Activated CD4-positive, CD25-positive, alpha-beta regulatory T cell (primary cell): Measurements from ENCODE around the gene OR2H2.

ENCODE experiments used
- DNase-seq, 4 experiments: peaks; one replicate each; lab custom pipeline; 2025; lab: John Stamatoyannopoulos, UW

The OR2H2 gene

DNA sequence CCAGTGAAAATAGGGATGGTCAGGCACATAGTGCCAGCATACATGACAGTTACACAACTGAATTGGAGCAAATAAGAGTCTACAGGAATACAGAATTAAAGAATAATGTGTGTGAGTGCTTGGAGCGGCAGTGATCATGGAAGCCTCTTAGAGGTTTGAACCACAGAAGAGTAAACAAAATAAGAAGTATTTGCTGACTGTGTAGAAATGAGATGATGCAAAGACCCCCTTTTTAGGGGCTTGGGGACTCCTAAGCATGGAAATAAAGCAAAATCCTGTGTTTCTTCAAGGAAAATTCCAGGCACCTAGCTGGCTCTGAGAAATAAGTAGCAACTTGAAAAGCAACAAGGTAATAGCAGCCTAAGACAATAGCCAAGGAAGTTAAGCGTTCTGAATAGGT lies 6.8 kb downstream of the OR2H2 start:
- no peak for DNase-seq

DNA sequence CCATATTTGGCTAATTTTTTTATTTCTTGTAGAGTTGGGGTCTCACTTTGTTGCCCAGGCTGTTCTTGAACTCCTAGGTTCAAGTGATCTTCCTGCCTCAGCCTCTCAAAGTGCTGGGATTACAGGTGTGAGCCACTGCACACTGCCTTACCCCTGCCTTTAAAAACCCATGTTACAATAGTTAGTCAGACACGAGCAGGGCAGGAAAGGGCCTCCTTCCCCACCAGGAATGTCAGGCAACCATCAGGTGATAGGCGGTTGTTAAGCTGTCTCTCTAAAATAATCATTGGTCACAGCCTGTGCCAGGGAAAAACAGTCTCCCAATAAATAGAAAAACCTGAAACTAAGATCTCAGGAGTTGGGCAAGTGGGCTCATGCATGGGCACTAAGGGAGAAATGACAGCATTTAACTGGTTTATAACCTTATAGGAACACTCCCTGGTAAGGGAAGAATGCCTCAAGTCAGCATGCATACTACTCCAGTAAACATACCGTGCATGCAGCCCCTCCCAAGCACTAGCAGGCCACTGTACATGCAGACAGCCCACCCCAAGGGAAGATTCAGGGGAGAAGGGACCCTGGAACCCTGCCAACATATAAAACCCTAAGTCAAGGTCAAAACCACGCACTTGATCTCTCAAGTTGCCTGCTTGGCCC lies 8.4 kb downstream of the OR2H2 start:
- DNase-seq: no peak

DNA sequence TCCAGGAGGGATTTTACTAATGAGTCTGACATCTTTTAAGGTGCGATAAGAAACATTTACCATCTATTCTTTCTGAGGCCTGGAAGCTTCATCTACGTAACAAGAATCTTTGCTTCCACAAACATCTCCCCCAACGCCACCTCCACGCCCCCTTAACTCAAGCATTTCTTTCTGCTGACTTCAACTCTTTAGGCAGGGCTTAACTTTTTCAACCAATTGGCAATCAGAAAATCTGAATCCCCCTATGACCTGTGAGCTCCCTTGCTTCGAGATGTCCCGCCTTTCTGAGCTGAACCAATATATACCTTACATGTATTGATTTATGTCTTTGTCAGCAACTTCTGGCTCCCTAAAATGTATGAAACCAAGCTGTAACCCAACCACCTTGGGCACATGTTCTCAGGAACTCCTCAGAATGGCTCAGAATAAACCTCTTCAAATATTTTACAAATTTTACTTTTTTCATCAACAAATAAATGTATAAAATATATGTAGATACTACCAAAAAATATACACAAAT lies 11.5 kb downstream of the OR2H2 start:
- DNase-seq: no peak

DNA sequence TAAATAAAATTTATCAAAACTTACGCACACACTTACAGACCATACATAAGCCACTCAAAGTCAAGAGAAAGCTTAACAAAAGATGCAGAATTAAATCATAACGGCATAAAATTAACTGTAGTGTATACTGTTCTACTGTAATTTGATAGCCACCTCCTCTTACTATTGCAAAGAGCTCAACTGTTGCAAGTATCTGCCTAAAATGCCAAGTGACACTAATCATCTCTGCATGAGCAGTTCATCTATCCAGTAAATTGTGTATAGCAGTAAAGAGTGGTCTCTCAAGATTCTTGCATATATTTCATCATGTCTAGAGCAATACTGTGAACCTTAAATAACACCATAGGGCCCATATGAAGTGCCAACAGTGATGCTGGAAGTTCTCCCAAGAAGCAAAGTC lies 12.3 kb downstream of the OR2H2 start:
- no peak for DNase-seq

DNA sequence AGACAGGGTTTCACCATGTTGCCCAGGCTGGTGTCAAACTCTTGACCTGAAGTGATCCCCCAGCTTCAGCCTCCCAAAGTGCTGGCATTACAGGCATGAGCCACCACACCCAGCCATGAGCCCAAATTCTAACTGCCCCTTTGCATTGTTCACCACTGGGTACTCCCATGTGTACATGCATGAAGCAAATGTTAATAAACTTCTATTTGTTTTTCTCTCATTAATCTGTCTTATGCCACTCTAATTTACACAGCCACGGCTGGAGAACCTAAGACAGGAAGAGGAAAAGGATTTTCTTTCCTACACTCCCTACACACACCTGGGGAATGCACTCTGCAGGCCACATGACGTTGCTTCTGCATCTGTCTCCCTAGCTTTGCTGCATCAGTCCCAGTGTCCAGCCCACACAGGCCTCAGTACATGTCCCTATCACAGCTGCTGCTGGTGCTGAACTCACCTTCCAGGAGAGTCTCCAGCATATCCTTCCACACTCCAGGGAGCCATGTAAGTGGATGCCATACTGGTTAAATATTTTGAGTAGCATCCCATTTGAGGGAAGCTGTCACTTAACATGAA lies 13.3 kb downstream of the OR2H2 start:
- DNase-seq: no peak

DNA sequence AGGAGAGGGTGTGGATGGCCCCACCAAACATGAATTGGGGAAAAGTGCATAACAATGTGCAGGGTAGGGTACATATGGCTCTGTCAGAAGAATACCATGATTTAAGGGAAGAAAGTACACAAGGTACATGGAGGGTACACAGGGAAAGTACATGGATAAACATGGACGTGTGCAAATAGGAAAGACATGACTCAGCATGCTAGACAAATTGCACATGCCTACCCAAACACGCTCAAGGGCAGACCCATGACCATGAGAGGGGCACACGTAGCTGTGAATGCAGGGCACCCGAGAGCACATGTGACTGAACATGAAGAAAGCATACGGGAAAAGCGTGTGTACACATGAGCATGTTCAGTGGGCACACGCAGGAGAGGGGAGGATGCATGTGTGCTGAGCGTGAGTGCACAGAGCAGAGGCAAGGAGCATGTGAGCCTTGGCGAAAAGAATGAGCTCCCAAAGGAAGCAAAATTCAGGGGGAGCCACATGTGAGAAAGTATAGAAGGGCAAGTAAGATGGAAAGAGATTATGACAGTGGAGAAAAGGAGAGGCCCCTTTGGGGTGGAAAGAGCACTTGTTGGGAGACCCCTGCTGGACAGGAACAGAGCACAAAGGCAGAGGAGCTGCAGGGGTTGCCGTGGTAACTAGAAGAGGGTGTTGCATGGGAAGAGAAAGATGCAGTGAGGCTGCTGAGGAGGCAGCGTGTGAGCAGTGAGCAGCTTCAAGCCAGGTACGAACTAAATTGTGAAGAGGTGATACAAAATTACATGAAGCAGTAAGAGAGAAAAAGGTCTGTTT lies 17.8 kb downstream of the OR2H2 start:
- no peak for DNase-seq

DNA sequence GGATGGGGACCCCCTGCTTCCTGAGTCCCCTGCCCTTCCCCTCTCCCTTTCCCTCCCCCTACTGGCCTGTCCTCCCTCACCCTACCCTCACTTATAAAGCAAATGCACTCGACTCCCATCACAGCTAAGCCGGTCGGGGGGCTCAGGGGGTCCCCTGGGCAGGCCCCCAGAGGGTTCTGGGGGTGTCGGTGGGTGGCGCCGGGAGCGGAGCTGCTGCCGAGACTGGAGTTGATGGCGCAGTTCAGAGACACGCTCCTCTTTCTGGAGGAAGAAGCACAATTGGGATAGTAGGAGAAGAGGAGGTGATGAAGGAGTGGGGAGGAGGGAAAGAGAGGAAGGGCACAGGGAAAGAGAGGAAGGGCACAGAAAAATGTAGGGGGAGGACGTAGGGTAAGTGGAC lies 18.5 kb downstream of the OR2H2 start:
- no peak for DNase-seq

DNA sequence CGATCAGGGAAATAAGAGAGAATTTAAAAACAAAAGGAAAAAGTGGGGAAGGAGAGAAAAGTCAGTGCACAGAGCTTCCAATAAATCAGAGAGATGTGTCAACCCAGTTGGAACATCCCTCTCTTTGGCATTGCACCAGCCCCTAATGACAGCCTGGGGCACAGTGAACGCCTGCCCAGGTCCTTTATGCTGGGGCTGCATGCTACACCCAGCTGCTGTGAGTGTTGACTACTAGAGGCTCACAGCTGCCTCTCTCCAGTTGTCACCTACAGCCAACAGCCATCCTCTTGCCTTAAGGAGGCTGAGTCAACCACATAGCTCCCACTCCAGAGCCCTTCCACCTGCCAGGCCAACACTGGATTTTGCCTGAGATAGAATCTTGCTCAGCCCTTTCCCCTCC lies 19.0 kb downstream of the OR2H2 start:
- no peak for DNase-seq

DNA sequence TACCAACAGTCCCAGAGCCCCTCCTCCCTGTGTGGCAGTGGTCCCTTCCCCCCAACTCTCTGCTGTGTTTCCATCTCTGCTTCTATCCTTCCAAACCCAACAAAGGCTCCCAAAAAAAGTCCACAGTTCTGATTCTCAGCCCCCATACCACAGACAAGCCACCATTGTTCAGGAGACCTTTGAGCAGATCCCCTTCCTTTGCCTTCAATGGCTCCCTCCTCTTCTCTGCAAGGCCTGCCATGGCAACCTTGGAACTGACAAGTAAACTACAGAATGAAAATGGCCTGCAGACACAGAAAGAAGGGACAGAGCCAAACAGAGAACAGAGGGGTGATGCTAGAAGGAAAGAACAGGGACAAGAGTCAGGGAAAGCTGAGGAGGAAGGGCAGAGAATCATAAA lies 23.2 kb downstream of the OR2H2 start:
- DNase-seq: no peak

DNA sequence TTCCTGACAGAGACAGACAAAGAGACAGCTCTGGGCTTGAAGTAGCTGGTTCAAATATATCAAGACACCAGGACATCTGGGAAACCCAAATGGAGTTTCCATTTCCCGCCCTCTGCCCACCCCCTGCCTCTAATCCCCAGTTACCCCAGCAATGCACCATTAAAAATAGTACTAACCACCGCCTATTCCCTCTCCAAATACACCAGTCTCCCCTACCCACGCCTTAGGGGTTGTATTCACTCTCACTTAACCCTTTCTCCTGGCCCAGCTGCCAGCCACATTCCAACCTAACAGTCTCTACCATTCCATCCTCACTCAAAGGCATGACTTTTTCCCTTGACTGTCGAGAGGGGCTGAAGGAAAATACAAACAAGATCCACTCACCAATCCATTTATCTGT lies 25.6 kb downstream of the OR2H2 start:
- no peak for DNase-seq

DNA sequence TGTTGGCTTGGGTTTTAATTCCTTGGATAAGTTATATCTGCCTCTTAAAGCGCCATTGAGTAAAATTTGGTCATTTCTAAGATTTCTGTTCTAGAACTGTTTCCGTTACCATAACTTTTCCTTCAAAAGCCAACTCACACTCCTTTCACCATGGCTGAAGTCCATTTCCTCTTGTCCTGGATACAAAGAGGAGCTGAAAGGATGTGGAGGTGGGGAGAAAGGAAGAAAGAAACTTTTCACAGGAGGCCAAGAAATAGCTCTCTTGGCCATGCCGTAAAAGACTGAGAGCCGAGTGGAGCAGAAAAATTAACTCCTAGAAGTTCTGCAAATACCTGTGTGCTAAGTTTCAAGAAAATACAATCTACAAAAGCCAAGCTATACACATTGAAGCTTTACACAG lies 26.5 kb downstream of the OR2H2 start:
- DNase-seq: no peak

DNA sequence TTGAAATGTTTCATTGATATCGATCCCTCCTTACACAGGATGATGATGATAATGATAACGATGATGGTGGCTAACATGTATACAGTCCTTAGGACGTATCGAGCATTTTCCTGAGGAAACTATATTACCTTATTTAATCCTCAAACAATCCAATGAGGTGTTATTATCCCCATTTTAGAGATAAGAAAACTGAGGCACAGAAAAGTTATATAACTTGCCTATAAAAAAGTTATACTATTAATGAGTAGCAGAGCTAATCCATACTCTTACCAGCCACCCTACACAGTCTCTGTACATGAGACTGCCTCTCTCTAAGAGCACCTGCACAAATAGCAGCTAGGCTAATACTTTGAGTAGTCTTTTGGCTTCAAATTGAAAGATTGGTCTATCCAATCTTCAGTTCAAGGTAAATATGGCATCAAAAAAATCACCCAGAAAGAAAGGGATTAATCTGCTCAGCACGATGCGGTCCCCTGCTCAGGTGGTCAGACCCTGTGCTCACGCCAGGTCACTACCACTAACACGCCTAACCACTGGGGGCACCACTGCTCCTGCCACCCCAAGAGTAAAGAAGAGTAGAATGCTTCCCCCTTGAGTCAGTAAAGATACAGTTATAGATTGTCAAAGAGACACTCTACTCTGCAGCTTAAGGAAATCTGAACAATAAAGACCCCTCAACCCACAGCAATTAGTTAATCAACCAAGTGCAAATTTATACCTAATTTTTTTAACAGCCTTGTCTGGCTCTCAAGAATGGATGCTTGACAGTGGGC lies 33.0 kb downstream of the OR2H2 start:
- no peak for DNase-seq

DNA sequence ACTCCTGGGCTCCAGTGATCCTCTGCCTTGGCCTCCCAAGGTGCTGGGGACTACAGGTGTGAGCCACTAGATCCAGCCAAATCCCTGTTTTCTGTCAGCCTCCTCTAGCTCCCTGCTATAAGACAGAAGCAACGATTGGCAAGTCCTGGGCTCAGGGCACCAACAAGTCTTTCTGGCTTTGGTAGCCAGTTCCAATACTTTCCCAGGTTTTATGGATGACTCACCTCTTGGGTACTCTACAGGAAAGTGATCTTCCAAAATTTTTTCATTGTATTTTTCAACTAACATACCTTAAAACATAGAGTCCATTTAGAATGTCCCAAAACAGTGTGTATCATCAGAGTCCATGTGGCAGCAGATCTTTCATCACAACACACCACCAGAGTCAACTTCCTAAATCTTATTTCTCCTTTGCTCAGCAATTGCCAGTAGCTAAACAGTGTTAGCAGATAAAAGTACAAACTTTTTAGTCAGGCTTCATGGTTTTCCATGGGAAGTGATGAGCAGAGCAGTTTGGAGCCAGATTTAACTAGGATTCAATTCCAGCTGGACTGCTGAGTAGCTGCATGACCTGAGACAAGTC lies 34.7 kb downstream of the OR2H2 start:
- DNase-seq: no peak

DNA sequence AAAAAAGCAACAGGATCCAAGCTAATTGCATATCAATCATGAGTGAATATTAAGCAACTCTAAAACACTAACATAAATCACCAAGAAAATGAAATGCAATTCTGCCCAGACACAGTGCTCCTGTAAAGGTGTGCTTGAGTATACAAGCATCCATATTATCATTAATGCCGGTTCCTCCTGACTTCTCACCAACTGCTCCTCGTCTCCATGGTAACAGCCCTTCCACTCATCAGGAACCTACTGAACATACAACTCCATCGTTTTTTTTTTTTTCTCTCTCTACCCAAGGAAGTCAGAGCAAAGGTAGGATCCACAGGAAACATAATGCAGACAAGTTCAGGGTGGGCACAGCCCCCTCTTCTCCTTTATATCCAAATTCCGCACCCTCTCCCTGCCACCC lies 35.7 kb downstream of the OR2H2 start:
- DNase-seq: no peak

DNA sequence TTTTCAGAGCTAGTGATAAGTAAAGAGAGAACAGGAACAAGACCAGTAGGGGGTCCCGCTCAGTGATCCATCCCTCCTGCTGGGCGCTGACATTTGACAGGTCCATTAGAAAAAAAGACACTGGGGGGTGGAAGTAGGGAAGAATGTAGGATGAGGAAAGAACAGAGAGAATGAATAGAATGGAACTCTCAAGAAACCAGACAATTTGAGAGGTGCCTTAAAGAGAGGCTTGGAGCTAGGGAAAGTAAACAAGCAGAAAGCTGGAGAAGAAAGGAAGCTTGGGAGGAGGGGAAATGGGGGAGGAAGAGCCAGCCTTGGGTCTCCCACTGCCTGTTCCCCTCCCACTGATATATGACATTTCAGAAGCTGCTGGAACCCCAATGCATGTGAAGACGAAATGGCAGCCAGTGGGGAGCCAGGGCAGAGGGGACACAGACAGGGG lies 39.6 kb downstream of the OR2H2 start:
- no peak for DNase-seq

DNA sequence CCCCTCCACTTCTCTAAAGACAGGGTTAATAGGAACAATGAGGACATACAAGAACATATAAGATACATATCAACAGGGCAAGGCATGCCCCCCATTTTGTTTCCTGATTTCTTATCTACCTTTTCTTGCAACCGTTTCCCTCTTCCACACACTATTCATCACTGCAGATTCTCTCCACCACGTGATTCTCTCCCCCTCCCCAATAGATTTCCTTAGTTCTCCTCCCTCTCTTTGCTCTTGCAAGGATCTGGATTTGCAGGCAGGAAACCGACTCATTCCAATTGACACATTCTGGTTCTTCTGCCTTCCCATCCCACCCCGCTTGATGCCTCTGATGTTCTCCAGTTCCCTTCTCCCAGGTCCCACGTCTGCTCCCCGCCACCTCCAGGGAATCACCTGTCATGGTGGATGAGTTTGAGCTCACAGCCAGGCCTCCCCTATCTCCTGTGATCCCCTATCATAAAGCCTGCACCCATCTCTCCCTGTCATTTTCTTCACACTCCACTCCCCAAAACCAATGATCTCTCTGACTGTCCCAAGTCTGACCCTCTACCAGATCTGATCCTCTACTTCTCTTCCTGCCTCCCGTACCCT lies 40.5 kb downstream of the OR2H2 start:
- no peak for DNase-seq

DNA sequence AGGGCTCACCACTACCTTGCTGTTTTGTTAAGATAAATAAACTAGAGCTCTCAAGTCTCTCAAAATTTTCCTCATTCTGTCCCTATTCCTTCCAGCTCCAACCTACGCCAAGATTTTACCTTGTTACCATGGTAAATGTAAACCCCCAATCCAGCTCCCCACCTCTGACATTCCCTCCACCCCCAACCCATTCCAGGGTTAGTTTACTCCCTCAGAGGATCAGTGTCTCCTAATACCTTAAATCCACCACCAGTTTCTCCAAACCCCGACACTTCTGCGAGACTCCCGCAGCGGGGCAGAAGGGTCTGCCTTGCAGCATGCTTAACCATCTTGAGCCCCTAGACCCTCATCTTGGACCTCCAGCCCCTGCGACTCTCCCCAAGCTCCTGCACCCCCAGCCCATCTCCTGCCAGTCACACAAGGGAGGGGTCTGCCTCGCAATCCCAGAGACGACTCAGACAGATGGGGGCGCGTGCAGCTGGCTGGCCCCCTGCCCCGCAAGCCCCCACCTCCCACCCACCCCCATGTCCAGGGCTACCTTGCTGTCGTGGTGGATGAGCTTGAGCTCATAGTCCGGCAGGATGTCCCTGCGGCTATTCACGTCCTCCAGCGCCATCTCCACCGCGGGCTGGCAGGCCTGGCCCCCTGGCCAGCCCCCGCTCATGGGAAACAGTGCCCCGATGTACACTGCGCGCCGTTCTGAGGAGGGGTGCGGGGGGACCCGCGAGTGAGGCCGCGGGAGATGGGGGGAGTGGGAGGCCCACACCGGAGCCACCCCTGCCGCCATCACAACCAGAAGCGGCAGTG lies 42.2 kb downstream of the OR2H2 start:
- DNase-seq: no peak

DNA sequence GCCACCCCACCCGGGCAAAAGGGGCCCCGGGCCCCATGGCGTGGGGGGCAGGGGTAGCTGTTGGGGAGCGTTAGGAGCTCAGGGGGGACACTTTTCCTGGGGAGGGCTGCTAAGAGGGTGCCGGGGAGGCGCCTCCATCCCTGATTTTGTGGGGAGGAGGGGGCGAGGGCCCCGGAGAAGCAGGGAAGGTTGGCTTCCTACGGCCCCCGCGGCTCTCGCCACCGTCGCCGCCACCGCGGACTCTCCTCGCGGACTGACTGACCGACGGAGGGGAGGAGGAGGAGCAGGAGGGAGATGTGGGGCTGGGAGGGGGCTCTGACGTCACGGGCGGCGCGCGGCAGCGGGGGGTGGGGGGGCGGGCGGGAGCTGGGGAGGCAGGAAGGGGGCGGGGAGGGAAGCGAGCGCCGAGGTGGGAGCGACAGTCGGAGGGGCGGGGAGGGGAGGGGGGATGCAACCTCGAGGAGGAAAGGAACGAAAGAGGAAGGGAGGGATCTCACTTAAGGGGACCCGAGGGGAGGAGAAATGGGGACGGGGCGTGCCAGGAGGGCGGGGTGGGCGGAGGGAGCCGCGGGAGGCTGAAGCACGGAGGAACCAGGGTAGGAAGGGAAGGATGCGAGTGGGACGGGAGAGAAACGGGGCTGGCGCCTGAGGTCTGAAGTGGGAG lies 43.0 kb downstream of the OR2H2 start:
- DNase-seq: peak in 2 of 4 experiments; percentile 20 to 30

DNA sequence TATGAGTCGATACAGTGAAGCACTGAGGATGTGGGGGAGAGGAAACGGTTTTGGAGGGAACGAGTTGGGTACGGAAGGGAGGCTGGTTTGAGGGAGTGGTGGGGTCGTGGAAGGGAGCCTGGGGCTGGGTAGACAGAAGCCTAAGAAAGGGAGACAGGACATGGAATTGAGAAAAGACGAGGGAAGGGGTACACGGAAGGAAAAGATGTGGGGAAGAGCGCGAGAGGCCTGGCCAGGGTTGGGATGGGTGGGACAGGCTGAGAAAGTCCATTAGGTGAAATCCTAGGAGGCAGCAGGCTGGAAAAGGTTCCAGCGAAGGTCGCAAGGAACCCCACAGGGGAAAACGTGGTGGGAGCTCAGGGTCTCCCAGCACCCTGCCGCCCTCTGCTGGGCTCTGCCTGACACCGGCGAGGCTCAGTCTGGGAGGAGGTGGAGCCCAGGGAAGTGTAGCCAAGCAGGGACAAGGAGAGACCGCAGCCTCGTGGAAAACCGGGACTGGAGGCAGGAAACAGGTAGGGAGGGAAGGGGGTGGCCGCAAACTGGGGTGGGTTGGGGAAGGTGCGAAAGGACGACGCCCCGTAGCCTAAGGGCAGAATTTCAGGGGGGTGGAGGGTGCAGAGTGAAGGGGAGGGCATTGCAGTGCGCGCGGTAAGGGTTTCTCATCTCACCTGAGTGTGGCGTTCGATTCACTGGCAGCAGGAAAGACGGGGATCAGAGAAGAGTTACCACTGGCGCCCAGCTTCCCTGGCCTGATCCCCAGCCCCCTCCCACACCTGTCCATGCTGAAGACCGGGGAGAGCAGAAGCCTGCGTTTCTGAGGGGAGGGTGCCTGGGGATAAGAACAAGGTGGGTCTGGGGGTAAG lies 43.7 kb downstream of the OR2H2 start:
- peak; percentile 13 to 25 (median 16) for DNase-seq
